Measurements from ENCODE around the gene ITPKB.
"Not testable (repeated sequence)": the region's sequence is repeated elsewhere in the genome, so short reads cannot be mapped to it uniquely, and the experiment has no call there.

Gene ITPKB

DNA sequence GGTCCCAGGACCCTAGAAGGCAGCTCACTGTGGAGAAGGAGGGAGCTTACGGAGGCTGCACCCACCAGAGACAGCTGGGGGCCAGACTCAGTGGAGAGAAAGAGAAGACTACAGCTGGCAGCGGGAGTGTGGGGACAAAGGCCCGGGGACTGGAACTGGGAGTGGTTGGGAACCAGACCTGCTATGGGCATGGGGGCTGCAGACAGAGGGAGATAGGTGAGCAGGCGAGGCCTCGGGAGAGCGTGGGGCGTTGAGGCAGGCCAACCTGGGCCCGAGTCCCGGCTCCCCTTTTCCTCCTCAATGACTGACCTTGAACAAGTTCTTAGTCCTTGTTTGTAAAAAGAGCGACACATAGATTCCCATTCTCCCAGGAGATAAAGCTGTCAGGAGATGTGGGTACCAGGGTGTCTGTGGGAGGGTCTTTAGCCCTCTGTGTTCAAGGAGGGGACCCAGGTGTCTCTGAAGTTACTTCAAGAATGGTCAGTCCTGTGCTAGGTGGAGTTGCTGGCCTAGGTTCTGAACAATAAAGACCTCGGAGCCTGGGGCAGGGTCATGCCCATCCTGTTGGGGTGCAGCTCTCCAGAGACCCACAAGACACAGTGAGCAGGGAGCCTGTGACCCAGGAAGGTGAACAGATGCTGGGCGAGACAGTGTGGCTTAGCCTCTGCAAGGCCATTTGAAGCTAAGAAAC lies 87.9 kb downstream of the ITPKB start:
- no peak for DNase-seq (ENCODE audit: low read depth in 2 of 2)

DNA sequence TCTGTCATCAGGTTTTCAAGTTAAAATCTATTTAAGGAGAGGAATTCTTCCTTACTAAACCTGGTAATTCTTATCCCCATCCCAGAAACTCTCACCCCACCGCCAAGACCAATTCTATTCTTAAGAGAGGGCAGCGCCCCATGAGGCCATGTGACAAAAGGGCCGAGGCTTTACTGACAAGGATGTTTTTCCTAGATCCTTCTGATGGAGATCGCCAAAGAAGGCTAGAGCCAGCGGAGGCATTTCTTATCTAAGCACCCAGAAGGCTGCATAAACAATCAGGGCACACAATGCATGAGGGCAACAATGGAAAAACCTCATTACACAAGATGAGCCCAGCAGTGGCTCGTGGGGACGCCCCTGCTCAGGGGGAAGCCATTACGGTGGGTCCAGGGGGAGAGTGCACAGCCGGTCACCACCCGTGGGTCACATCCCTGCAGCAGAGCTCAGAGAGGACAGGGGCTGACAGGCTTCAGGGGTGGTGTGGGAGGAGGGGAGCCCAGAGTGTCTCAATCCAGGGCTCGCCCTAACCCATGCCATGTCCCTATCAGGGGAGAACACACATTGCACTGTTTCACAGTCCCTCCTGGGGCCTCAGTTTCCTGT lies 88.7 kb downstream of the ITPKB start:
- DNase-seq (ENCODE audit: low read depth in 2 of 2) = no peak

DNA sequence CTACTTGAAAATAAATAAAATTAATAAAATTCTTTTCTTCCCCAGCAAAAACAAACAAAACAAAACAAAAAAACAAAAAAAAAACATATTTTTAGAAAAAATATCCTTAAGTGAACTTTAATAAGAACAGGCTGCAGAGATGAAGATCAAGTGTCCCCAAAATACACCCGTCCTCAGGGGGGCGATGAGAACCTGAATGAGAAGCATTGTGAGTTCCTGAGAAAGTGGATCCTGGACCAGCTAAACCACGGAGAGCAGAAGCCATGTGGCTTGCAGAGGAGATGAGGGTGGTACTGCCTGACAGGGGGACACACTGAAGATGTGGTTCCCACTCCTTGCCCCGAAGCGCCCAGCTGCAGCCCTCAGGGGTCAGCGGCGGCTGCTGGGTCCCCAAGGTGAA lies 89.3 kb downstream of the ITPKB start:
- DNase-seq (ENCODE audit: low read depth in 2 of 2) = no peak

DNA sequence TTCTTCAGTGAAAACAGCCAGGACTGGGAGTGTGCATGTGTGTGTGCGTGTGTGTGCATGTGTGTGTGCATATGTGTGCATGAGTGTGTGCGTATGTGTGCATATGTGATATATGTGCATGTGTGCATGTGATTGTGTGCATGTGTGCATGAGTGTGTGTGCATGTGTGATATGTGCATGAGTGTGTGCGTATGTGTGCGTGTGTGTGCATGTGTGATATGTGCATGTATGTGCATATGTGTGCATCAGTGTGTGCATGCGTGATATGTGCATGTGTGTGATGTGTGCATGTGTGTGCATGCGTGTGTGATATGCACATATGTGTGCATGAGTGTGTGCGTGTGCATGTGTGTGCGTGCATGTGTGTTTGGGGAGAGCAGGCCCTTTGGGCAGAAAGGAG lies 89.8 kb downstream of the ITPKB start:
- DNase-seq (ENCODE audit: low read depth in 2 of 2) = no peak

DNA sequence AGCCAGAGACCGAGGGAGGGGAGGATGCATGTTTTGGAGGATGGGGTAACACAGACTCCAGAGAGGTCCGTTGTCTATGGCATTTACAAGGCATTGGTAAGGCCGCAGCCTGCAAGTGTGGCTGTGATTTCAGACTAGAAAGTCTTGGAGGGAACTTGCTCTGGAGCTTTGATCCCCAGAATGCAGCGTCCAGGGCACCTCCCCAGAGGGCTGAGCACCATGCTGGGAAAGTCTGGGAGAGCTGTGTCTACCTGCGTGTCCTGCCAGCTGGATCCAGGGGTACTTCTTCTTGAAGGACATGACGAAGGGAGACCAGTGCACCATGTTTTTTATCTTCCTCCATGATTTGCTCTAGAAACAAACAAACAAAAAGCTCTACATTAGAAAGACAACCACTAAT lies 90.7 kb downstream of the ITPKB start:
- DNase-seq (ENCODE audit: low read depth in 2 of 2) = no peak

DNA sequence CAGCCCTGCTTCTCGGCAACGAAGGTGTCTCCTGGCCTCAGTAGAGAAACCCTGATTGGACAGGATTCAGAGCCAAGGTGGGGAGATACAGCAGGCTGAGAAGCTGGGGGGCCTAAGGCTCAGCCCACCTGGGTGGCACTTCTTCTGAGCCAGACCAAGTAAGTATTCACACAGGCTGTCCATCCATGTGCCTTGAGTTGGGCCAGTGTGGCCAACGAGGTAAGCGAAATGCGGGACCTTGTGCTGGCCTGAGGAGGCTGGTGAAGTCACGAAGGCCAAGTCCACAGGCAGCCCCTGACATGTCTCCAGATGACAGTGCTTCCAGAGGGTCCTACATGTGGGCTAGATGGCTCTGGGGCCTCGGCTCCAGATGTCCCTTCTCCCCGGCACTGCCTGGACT lies 91.4 kb downstream of the ITPKB start:
- DNase-seq (ENCODE audit: low read depth in 2 of 2) = no peak

DNA sequence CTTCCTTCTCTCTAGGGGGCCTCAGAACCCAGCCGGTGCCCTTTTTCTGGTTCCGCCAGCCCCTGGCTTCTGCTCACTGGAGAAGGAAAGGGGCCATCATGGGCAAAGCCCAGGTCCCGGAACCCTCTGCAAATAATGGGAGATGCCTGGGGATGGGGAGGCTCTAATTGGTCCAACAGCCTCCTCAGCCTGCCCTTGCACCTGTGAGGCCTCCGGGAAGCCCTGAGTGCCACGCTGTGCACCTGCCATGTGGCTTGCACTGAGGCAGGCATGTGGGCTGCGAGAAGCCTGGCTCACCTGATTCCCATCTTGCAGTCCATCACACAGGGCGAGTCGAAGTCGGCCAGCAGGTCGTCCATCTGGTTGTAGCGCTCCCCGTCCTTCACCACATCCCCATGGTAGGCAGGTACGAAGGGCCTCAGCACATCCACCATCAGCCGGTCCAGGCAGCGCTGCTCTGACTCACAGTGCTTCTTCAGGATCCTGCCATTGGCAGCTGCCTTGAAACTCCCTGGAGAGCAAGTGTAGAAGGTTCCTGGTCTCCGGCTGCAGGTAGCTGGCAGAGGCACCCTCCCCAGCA lies 92.1 kb downstream of the ITPKB start:
- DNase-seq (ENCODE audit: low read depth in 2 of 2) = no peak

DNA sequence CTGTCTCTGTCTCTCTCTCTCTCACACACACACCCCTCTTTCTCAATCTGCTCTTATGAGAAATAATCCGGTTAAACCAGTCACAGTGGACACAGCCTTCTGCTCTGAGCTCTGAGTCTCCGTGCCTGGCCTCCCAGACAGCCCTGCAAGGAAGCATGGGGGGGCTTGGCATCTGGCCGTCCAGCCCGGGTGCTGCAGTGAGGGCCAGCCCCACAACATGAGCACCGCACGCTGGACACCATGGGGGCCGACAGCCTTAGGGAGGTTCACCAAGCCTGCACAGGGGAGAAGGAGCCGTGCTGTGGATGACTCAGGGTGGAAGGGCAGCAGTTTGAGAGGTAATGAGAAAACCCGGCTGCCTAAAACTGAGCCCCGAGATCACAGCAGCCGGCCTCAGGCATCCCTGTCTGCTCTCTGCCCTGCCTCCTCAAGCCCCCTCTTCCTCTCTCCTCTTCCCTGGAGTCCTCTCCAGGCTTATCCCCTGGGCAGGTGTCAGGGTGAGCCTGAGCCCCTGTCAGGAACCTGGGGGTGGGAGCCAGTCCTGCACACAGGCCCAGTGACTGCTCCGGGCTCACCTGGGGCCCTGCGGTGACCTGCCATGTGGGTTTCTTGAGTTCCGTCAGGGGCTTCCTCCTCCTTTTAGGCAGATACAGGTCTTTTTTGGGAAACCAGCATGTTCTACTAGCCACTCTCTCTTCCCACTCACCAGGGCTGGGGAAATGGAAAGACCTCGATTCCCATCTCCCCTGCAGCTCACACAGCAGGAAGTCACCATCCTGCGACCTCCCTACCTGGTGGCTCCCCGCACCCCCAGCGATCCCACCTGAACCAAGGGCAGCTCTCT lies 92.8 kb downstream of the ITPKB start:
- DNase-seq (ENCODE audit: low read depth in 2 of 2) = no peak

DNA sequence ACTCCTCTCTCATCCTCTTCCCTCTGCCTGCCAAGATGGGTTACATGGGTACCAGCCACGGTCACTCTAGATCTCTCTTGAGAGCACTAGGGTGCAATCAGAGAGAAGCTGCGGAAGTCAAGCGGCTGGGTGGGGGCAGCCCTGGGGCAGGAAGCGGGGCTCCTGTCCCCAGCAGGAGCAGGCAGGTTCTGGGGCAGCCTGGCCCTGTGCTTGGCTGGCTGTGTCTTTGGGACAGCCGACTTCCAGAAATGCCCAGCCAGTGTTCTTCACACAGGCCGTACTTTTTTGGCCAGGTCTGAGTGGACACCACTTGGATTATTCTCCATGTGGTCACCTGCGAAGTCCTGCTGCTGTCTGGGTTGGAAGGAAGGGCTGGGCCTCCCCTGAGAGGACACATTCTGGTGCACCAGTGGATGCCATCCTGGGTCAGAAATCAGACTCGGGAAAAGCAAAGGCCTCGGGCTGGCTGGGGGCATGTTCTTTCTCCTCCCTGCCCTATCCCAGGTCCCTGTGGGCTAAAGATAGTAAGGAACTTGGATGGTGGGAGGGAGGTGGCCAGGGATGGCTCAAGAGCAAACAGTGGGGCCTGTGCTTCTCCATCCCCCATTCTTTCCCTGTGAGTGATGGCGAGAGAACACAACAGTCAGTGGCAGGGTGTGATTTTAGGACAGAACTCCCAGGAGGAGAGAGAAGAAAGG lies 93.7 kb downstream of the ITPKB start:
- DNase-seq (ENCODE audit: low read depth in 2 of 2) = no peak

DNA sequence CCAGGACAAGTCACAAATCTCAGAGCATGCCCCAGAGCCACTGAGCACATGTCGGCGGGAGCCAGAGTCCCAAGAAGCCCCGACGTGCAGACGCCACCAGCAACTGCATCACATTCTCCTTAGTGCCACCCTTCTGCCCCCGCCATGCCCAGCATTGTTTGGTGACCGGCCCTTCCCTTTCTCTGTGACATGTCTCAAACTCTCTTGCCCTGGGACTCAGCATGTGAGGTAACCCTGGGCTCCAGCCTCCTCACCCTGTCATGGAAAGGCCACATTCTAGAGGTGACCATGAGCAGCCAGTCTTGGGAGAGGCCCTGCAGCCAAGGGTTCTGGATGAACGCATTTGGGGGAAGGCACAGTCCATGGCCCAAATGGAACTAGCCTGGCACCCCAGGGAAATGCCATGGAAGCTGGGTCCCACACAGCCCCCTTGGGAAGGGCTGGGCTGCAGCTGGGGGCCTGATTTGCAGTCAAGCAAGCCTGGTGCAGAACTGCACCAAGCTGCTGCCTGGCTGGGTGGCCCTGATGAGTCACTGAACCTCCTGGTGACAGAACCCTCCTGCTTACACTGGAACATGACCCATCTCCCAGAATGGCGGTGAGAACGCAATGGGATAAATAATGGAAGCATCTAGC lies 94.4 kb downstream of the ITPKB start:
- no peak for DNase-seq (ENCODE audit: low read depth in 2 of 2)

DNA sequence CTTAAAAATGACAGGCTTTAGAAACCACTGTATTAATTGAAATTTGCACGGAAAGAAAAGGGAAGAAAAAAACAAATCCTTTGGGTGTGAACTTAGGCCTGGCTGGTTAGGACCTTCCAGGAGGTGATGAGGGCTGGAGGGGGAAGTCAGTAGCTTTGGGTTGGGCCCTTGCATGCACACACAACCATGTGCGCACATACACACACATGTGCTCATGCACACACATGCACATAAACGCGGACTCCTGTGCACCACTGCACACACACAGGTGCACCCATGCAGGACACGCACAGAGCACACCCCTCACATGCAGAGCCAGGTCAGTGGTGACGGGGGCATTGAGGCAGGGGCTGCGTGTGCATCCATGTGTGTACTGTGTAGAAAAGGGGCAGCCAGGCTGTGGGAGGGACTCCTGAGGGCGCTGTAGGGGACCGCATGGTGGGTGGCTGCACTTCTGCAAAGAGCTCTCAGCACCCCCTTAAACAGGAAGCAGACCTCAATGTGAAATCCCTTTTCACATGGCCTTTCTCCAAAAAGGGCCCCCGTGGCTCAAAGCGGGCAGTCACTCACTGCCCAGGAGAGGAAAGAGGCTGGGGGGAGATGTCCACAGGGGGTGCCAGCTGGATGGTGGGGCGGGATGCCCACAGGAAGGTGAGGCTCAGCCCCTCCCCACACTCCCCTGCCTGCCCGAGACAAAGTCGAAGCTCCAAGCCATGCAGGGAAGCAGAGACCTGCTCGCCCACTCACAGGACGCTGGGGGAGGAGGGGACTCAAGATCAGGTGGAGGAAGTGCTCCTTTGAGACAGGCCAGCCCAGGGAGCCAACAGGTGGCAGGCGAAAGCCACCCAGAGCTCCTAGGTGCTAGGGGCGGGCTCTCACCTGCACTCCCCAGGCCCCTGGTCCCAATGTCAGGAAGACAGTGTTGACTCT lies 95.2 kb downstream of the ITPKB start:
- no peak for DNase-seq (ENCODE audit: low read depth in 2 of 2)

DNA sequence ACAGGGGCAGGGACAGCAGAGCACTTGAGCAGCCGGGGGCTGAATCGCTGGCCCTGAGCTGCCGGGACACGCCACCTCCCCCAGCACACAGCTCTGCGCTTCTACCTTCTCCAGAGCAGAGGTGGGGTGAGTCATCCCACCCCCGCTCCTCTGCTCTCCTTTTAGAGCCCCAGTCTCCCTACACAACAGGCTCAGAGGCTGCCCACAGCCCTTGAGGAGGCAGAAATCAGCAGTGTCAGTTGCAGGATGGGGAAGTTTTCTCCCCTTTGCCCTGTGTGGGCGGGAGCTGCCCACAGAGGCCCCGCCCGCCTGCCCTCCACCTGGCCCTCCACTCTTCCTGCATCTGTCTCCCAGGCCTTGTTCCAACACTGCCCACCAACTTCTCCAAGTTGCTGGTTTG lies 95.9 kb downstream of the ITPKB start:
- no peak for DNase-seq (ENCODE audit: low read depth in 2 of 2)

DNA sequence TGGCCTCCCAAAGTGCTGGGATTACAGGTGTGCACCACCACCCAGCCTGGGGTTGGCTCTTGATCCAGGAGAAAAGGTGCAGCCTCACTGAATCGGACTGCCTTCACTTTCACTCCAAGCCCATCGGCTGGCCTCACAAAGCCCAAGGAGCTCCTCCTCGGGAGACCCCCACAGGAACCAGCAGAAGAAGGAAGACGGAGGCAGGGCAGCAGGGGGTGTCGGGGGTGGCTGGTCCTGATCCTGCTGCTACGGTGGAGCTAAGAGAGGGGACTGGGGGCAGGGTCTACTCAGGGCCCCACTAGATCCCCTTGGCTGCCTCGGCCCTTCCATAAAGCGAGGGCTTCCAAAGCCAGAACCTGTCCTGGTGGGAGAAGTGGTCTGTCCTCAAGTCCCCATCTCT lies 96.7 kb downstream of the ITPKB start:
- no peak for DNase-seq (ENCODE audit: low read depth in 2 of 2)

DNA sequence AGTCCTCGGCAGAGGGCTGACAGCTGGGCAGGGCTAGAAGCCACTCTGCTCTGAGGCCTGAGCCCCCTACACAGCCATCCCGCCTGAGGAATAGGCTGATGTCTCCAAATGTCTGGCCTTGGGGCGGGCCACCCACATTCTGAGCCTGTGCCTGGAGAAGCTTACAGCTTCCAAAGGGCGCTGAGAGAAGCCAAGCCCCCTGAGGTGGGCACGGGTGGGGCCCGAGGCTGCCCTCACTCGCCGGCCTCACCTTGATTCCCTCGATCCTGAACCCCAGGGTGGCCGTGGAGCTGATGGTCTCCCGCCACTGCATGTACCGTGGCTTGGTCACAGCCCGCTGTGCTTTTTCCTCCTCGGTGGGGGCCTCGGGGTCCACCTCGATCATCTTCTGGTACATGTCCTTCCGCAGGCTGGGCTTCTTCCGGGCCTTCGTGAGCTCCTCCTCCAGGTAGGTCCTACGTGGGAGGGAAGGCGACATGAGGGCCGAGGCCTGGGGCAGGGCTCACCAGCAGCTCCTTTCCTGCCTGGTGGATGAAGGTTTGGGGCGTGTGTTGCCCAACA lies 97.3 kb downstream of the ITPKB start:
- no peak for DNase-seq (ENCODE audit: low read depth in 2 of 2)

DNA sequence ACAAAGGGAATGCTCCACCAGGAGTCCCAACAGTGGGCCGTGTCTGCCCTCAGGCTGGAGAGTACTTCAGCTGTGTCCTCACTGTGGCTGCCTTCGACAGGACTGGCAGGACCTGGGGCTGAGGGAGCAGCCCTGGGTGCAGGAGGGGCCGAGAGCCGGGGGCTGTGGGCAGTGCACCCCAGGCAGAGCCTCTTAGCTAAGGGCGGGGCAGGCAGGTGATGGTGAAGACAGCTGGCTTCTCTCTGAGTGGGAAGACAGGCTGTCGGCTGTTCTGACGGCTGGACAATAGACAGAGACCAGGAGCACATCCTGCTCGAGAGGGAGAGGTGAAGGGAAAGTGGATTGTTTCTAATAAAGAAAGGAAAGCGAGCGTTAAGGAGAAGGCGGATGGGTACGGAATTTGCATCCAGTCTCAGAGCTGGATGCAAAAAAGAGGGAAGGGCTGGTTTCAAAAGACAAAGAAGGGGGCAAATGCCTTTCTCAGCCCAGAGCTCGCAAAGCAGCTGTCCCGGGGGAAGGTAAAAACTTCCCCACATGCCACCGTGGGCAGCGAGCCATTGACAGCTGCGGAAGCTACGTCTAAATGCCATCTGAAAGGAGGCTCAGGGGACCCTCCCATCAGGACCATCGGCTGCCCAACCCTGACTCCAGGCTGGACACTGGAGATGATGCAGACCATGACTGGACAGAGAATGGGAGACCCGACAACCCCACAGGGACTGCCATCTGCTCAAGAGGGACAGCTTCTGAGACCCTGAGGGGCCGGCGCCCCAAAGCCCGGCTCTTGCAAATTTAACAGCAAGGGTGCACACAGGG lies 98.6 kb downstream of the ITPKB start:
- DNase-seq (ENCODE audit: low read depth in 2 of 2) = no peak

DNA sequence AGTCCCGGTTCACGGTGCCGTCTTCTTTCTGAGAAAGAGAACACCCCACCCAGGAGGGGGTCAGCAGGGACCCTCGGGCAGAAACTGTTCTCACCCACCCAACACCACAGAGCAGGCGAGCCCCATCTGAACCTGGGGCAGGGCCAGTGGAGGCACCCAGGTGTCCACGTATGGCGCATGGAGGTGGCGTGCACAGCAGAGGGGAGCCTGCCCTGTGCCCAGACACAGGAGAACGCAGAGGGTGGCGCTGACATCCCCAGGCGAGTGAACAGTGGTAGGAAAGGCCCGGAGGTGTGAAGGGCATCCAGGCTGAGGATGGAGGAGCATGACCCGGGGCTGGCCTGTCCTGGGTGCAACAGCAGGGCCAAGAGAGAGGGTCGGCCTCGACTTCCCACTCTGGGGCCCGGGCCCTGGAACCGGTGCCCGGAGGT lies 99.4 kb downstream of the ITPKB start:
- no peak for DNase-seq (ENCODE audit: low read depth in 2 of 2)

DNA sequence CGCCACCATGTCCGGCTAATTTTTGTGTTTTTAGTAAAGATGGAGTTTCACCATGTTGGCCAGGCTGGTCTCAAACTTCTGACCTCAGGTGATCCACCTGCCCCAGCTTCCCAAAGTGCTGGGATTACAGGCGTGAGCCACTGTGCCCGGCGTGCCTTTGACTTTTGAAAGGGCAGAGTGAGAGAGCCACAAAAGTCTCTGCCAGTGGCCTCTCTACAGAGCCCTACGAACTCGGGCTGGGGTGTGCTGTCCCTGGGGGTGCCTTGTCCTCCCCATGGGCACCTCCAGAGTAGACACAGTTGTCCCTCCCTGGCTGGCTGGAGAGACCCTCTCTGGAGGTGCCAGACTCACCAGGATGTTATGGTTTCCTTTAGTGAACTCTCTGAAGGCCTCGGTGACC lies 99.9 kb downstream of the ITPKB start:
- DNase-seq (ENCODE audit: low read depth in 2 of 2) = not testable (repeated sequence)

DNA sequence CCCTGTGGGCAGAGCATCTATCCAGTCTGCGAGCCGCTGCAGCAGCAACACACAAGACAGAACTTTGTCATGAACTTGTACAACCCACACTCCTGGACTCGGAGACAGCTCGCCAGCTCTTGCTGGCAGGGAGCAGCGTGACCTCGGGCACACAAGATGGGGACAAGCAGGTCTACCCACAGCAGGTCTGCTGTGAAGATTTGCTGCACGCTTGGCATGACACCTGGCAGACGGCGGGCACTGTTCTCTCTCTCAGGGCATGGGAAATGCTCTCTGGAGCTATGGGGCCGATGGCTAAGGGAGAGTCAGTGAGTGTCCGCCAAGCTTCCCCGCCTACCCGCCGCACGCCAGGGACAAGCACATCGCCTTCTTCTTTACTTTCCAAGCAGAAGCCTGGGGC lies 100.5 kb downstream of the ITPKB start:
- DNase-seq (ENCODE audit: low read depth in 2 of 2) = no peak

DNA sequence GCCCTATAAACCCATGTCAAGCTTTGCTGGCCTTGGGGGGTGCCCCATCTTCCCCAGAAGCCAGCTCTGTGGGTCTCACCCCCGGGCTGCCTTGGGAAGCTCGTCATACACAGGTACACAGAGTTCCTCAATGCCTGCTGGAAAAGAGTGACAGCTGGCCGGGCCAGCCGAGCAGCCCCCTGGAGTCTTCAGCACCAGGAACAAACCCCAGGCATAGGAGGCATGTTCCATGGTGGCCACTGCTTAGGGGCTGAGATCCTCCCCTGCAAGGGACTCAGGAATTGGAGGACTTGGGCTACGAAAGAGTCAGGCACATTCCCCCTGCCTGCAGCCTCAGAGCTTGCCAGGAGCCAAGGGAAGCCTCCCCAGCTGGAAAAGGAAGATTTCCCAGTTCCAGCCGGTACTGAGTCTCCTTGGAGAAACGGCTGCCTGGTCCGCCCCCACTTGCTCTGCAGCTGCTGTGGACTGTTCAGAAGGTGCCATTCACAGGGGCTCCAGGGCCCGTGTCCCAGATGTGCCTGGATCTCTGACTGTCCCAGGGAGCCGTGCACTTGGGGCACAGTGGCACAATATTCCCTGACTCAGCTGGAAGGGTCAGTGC lies 101.0 kb downstream of the ITPKB start:
- DNase-seq (ENCODE audit: low read depth in 2 of 2) = no peak
